ENCODE results near the gene GALNT12.

Gene GALNT12

DNA sequence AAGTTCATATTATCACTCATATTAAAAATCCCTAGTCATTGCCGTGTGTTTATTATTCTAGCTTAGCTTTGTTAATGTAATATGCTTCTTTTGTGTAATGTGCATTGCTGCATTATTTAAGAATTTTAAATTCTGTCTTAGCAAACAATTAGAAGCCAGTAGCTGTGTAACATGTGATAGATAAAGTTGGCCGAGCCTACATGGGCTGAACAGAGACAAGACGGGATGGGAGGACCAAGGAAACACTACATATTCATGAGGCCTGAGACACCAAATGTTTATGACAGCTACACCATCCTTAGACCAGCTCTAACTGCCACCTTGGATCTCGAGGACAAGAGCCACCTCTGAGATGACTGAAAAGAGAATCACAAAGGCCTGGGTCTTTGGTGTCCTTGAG is 85.2 kb downstream of the GALNT12 start:
- TF ChIP-seq TAF1 (IDR thresholded peaks at IDR 0.05; ENCODE audit: low read depth) (no peak), CEBPB (IDR thresholded peaks at IDR 0.05) (no peak), ZBTB7A (IDR thresholded peaks at IDR 0.05; ENCODE audit: low read depth) (no peak)

DNA sequence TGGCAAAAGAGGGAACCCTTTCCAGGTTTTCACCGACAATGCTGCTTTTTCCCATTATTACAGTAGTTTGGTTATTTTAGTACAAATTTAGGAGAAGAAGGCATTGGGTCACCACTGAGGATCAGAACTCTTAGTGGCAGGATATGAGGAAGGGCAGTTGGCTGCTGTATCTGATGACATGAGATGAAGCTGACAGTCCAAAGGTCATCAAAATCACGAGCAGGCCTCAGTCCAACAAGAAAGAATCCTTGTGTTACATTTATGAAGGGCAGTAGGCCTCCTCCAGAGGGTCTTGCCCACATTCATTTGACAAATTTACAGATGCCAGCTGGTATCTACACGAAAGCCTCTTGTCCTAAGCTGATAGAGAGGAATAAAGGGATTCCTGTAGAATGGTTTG is 86.7 kb downstream of the GALNT12 start:
- TF ChIP-seq TCF12 (IDR thresholded peaks at IDR 0.05; ENCODE audit: low read depth) (no peak), CEBPB (IDR thresholded peaks at IDR 0.05) (no peak)

DNA sequence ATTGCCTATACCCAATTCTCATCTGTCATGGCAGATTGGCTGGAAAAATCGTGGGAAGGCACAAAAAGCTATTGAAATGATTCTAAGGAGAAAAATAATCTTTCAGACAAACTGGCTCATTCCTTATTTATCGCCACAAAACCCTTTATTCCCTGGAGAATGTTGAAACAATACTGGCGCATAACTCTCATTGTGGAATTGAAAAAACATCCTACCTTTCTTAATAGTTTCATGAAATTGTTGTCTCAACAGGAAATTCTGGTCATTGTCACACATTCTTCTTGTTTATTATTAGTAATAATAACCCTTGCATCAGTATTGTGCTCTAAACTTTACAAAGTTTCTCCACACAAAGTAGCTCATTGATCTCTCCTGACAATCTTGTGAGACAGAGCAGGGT is 87.3 kb downstream of the GALNT12 start:
- TF ChIP-seq EP300 (IDR thresholded peaks at IDR 0.05; ENCODE audit: borderline replicate concordance) (no peak), YY1 (IDR thresholded peaks at IDR 0.05; ENCODE audit: low read depth) (no peak), ZBTB7A (IDR thresholded peaks at IDR 0.05; ENCODE audit: low read depth) (no peak), EGR1 (IDR thresholded peaks at IDR 0.05) (no peak), FOXM1 (IDR thresholded peaks at IDR 0.05; ENCODE audit: borderline replicate concordance, low read depth) (no peak), TEAD4 (IDR thresholded peaks at IDR 0.05) (no peak)
- TF ChIP-seq, protein P1, sequence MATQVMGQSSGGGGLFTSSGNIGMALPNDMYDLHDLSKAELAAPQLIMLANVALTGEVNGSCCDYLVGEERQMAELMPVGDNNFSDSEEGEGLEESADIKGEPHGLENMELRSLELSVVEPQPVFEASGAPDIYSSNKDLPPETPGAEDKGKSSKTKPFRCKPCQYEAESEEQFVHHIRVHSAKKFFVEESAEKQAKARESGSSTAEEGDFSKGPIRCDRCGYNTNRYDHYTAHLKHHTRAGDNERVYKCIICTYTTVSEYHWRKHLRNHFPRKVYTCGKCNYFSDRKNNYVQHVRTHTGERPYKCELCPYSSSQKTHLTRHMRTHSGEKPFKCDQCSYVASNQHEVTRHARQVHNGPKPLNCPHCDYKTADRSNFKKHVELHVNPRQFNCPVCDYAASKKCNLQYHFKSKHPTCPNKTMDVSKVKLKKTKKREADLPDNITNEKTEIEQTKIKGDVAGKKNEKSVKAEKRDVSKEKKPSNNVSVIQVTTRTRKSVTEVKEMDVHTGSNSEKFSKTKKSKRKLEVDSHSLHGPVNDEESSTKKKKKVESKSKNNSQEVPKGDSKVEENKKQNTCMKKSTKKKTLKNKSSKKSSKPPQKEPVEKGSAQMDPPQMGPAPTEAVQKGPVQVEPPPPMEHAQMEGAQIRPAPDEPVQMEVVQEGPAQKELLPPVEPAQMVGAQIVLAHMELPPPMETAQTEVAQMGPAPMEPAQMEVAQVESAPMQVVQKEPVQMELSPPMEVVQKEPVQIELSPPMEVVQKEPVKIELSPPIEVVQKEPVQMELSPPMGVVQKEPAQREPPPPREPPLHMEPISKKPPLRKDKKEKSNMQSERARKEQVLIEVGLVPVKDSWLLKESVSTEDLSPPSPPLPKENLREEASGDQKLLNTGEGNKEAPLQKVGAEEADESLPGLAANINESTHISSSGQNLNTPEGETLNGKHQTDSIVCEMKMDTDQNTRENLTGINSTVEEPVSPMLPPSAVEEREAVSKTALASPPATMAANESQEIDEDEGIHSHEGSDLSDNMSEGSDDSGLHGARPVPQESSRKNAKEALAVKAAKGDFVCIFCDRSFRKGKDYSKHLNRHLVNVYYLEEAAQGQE (IDR thresholded peaks at IDR 0.05; ENCODE audit: low read depth) = no peak
- TF ChIP-seq, protein P2, sequence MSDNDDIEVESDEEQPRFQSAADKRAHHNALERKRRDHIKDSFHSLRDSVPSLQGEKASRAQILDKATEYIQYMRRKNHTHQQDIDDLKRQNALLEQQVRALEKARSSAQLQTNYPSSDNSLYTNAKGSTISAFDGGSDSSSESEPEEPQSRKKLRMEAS (IDR thresholded peaks at IDR 0.05) = no peak

DNA sequence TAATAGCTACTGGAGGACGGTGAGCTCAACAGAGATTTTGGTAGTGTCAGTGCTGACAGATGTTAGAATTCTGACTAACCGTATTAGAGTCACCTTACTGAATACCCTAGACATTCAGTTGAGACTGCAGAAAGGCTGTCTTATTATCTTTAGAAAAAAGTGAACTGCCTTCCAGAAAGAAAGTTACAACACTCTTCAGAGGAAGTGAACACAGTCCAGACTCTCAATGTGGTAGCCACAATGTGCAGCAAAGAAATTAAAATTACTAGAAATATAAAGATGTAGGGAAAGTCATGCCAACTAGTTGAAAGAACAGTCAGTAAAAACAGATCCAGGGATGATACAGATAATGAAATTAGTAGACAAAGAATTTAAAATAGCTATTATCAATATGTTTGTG is 89.2 kb downstream of the GALNT12 start:
- TF ChIP-seq EGR1 (IDR thresholded peaks at IDR 0.05) = no peak
- no peak for TF ChIP-seq TEAD4 (IDR thresholded peaks at IDR 0.05)
- TF ChIP-seq RAD21 (IDR thresholded peaks at IDR 0.05; ENCODE audit: low read depth) = no peak
- no peak for TF ChIP-seq YY1 (IDR thresholded peaks at IDR 0.05; ENCODE audit: low read depth)
- TF ChIP-seq, protein P1 (IDR thresholded peaks at IDR 0.05; ENCODE audit: low read depth) = no peak
- no peak for TF ChIP-seq TCF12 (IDR thresholded peaks at IDR 0.05; ENCODE audit: low read depth)

DNA sequence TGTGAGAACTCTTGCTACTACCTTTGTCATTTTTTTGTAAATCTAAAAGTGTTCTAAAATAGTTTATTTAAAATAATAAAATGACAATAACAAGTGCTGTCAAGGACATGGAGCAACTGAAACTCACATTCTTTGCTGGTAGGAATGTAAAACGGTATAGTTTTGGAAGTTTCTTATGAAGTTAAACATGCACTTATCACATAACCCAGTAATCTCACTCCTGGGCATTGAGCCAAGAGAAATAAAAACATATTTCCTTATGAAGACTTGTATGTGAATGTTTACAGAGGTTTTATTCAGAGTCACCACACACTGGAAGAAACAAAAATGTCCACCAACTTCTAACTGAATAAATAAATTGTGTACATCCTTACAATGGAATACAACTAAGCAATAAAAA is 90.3 kb downstream of the GALNT12 start:
- no peak for TF ChIP-seq NFIC (IDR thresholded peaks at IDR 0.05)
- TF ChIP-seq EGR1 (IDR thresholded peaks at IDR 0.05) = no peak
- TF ChIP-seq, protein P1 (IDR thresholded peaks at IDR 0.05; ENCODE audit: low read depth) = no peak
- TF ChIP-seq YY1 (IDR thresholded peaks at IDR 0.05; ENCODE audit: low read depth) = no peak
- TF ChIP-seq ZBTB7A (IDR thresholded peaks at IDR 0.05; ENCODE audit: low read depth) = no peak
- TF ChIP-seq, protein P2 (IDR thresholded peaks at IDR 0.05) = no peak
- TF ChIP-seq TAF1 (IDR thresholded peaks at IDR 0.05; ENCODE audit: low read depth) = no peak
- no peak for TF ChIP-seq FOXM1 (IDR thresholded peaks at IDR 0.05; ENCODE audit: borderline replicate concordance, low read depth)
- TF ChIP-seq TEAD4 (IDR thresholded peaks at IDR 0.05) = no peak
- TF ChIP-seq CREB1 (IDR thresholded peaks at IDR 0.05; ENCODE audit: low read depth) = no peak
- no peak for TF ChIP-seq CEBPB (IDR thresholded peaks at IDR 0.05)
- TF ChIP-seq, protein P3, sequence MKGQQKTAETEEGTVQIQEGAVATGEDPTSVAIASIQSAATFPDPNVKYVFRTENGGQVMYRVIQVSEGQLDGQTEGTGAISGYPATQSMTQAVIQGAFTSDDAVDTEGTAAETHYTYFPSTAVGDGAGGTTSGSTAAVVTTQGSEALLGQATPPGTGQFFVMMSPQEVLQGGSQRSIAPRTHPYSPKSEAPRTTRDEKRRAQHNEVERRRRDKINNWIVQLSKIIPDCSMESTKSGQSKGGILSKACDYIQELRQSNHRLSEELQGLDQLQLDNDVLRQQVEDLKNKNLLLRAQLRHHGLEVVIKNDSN (IDR thresholded peaks at IDR 0.05) = no peak
- no peak for TF ChIP-seq RAD21 (IDR thresholded peaks at IDR 0.05; ENCODE audit: low read depth)

DNA sequence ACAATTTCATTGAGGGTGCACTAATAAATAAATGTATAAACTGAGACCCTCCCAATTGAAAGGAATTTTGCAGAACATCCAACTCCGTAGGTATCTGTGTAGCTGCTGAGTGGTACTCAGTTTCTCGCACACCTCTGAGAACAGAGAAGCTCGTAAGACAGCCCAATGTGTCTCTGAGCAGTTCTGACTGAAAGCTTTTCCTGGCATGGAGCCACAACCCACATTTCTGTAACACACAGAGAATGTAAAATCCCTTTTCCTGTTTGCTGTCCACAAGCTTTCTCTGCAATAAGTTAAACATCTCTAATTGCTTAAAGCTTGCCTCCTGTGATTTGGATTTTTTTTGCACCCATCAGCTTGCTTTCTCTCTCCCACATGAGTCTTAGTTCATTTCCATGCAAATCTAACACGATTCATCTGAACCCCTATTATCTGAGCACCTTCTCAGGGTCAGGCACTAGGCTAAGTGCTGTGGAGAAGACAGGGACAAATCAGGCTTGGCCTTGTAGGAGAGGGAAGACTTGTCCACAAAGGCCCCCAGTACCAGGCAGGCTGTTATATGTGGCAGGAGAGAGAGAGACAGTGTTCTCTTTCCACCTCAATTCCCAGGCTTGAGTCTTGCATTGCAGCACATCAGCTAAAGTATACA is 92.1 kb downstream of the GALNT12 start:
- TF ChIP-seq, protein P3 (IDR thresholded peaks at IDR 0.05) = no peak
- TF ChIP-seq CEBPB (IDR thresholded peaks at IDR 0.05) = no peak
- no peak for TF ChIP-seq ZBTB7A (IDR thresholded peaks at IDR 0.05; ENCODE audit: low read depth)
- no peak for TF ChIP-seq RAD21 (IDR thresholded peaks at IDR 0.05; ENCODE audit: low read depth)
- no peak for TF ChIP-seq TEAD4 (IDR thresholded peaks at IDR 0.05)
- TF ChIP-seq YY1 (IDR thresholded peaks at IDR 0.05; ENCODE audit: low read depth) = no peak
